ENCODE data around the gene LAIR1. TPM values are rescaled to one million over a fixed set of nuclear protein-coding genes. Genes with fewer than 3 reads are reported as not detected.

Gene LAIR1
- polyA plus RNA-seq, 1 donor (not counting 4 experiments of a cell fraction or from before 2014, with no cell fraction given): not detected

- TF ChIP-seq CTCF (optimal IDR thresholded peaks at IDR 0.05 in 1 of 3, IDR thresholded peaks at IDR 0.05 in 1 of 3, conservative IDR thresholded peaks at IDR 0.05 in 1 of 3; ENCODE audit: extremely low read depth in 1 of 3, insufficient read depth in 2 of 3, low read length in 3 of 3) (no peak), EZH2 (IDR thresholded peaks at IDR 0.05; ENCODE audit: low read length) (no peak)
- Histone ChIP-seq H3K36me3 (ENCODE audit: control insufficient read depth in 2 of 2, extremely low read depth in 1 of 2, insufficient read depth in 2 of 2, low read length in 2 of 2) (no peaks in the 10 kb centered on the region), H3K27ac (ENCODE audit: control insufficient read depth, insufficient read depth, low read length) (no peak overlapping the region), H3K9me1 (ENCODE audit: control insufficient read depth, extremely low read depth, insufficient read depth, low read length) (no peaks in the 10 kb centered on the region), H3K4me1 (ENCODE audit: control insufficient read depth, extremely low read depth, insufficient read depth, low read length) (no peaks in the 10 kb centered on the region), H3K4me2 (ENCODE audit: control insufficient read depth, extremely low read depth, insufficient read depth, low read depth, low read length) (no peak overlapping the region), H3K9ac (ENCODE audit: control insufficient read depth, extremely low read depth, insufficient read depth, low read length) (no peak overlapping the region), H2AFZ (ENCODE audit: control insufficient read depth, low read length) (no peak overlapping the region), H3K79me2 (ENCODE audit: control insufficient read depth, insufficient read depth, low read length) (no peaks in the 10 kb centered on the region), H4K20me1 (ENCODE audit: control insufficient read depth, extremely low read depth, insufficient read depth, low read length) (no peaks in the 10 kb centered on the region), H3K27me3 (ENCODE audit: control insufficient read depth, extremely low read depth, insufficient read depth, low read length) (peaks cover 28% of the 10 kb centered on the region), H3K9me3 (ENCODE audit: control insufficient read depth, low read depth, low read length) (peaks cover 3% of the 10 kb centered on the region), H3K4me3 (ENCODE audit: control insufficient read depth in 2 of 3, extremely low read depth in 1 of 3, insufficient read depth in 2 of 3, low read depth in 1 of 3, low read length in 3 of 3) (no peak overlapping the region)
- DNase-seq (ENCODE audit: low read depth, low spot score) (no peak), FAIRE-seq (no peak)
- dilution Hi-C loops (cut with MboI; ENCODE audit: extremely low pct_ligation_motif_present, low sequenced_read_pairs): no loop called here
These were observed 48.1 kb upstream of the LAIR1 start for GRCh38 chr19:54412877-54413276.

- Histone ChIP-seq H4K20me1 (ENCODE audit: control insufficient read depth, extremely low read depth, insufficient read depth, low read length) (no peaks in the 10 kb centered on the region), H3K4me1 (ENCODE audit: control insufficient read depth, extremely low read depth, insufficient read depth, low read length) (no peaks in the 10 kb centered on the region), H3K4me3 (ENCODE audit: control insufficient read depth in 2 of 3, extremely low read depth in 1 of 3, insufficient read depth in 2 of 3, low read depth in 1 of 3, low read length in 3 of 3) (no peak overlapping the region), H3K9me1 (ENCODE audit: control insufficient read depth, extremely low read depth, insufficient read depth, low read length) (no peaks in the 10 kb centered on the region), H3K27ac (ENCODE audit: control insufficient read depth, insufficient read depth, low read length) (no peak overlapping the region), H3K36me3 (ENCODE audit: control insufficient read depth in 2 of 2, extremely low read depth in 1 of 2, insufficient read depth in 2 of 2, low read length in 2 of 2) (no peaks in the 10 kb centered on the region), H3K79me2 (ENCODE audit: control insufficient read depth, insufficient read depth, low read length) (no peaks in the 10 kb centered on the region), H3K9me3 (ENCODE audit: control insufficient read depth, low read depth, low read length) (peaks cover 3% of the 10 kb centered on the region), H3K27me3 (ENCODE audit: control insufficient read depth, extremely low read depth, insufficient read depth, low read length) (peaks cover 15% of the 10 kb centered on the region), H3K4me2 (ENCODE audit: control insufficient read depth, extremely low read depth, insufficient read depth, low read depth, low read length) (no peak overlapping the region), H3K9ac (ENCODE audit: control insufficient read depth, extremely low read depth, insufficient read depth, low read length) (no peak overlapping the region), H2AFZ (ENCODE audit: control insufficient read depth, low read length) (no peak overlapping the region)
- FAIRE-seq (no peak), DNase-seq (ENCODE audit: low read depth, low spot score) (no peak)
- TF ChIP-seq EZH2 (IDR thresholded peaks at IDR 0.05; ENCODE audit: low read length): no peak
- TF ChIP-seq CTCF (optimal IDR thresholded peaks at IDR 0.05 in 1 of 3, IDR thresholded peaks at IDR 0.05 in 1 of 3, conservative IDR thresholded peaks at IDR 0.05 in 1 of 3; ENCODE audit: extremely low read depth in 1 of 3, insufficient read depth in 2 of 3, low read length in 3 of 3): no peak
- dilution Hi-C loops (cut with MboI; ENCODE audit: extremely low pct_ligation_motif_present, low sequenced_read_pairs): no loop called here
These were observed 46.3 kb upstream of the LAIR1 start for GRCh38 chr19:54411033-54411432.
